ENCODE results near the gene ZFP30.

- no peak for TF ChIP-seq EZH2 (IDR thresholded peaks at IDR 0.05; ENCODE audit: borderline replicate concordance, control insufficient read depth, low read depth, low read length)
- TF ChIP-seq POLR2A (IDR thresholded peaks at IDR 0.05; ENCODE audit: low read depth, low read length): no peak
- TF ChIP-seq RAD21 (IDR thresholded peaks at IDR 0.05; ENCODE audit: insufficient read depth, low read depth, low read length): no peak
- TF ChIP-seq NFYB (IDR thresholded peaks at IDR 0.05; ENCODE audit: insufficient read depth, low read depth, low read length): no peak
- no peak for TF ChIP-seq CTCF (IDR thresholded peaks at IDR 0.05 in 2 of 3, conservative IDR thresholded peaks at IDR 0.05 in 1 of 3; ENCODE audit: control insufficient read depth in 2 of 3, extremely low read depth in 1 of 3, insufficient read depth in 1 of 3, low read depth in 3 of 3, low read length in 3 of 3)
- no peak for TF ChIP-seq CEBPB (IDR thresholded peaks at IDR 0.05; ENCODE audit: borderline replicate concordance in 1 of 2, low read depth in 2 of 2, low read length in 2 of 2)
- no peak for TF ChIP-seq ATF2 (IDR thresholded peaks at IDR 0.05; ENCODE audit: low read length)
- no peak for TF ChIP-seq ZNF384 (IDR thresholded peaks at IDR 0.05; ENCODE audit: borderline replicate concordance, low read depth, low read length)
- no peak for TF ChIP-seq BCL11A (IDR thresholded peaks at IDR 0.05; ENCODE audit: low read depth, low read length)
- TF ChIP-seq NFYA (IDR thresholded peaks at IDR 0.05; ENCODE audit: borderline replicate concordance, low read depth, low read length): no peak
- TF ChIP-seq YY1 (IDR thresholded peaks at IDR 0.05; ENCODE audit: low read depth, low read length): no peak
Observed at GRCh38 chr19:37593996-37594303, 61.3 kb downstream of the ZFP30 start.

Data from GM12878 (cell line).